Epidermal melanocyte (primary cell): ENCODE results near the gene EPG5.
"Not testable (repeated sequence)": the region's sequence is repeated elsewhere in the genome, so short reads cannot be mapped to it uniquely, and the experiment has no call there.

Experiments used
- DNase-seq: peaks from one replicate; pipeline ENCODE4 v3.0.0; 2011; ENCODE audit warnings: low spot score; ENCODE audit not compliant: insufficient read length

Gene EPG5

DNA sequence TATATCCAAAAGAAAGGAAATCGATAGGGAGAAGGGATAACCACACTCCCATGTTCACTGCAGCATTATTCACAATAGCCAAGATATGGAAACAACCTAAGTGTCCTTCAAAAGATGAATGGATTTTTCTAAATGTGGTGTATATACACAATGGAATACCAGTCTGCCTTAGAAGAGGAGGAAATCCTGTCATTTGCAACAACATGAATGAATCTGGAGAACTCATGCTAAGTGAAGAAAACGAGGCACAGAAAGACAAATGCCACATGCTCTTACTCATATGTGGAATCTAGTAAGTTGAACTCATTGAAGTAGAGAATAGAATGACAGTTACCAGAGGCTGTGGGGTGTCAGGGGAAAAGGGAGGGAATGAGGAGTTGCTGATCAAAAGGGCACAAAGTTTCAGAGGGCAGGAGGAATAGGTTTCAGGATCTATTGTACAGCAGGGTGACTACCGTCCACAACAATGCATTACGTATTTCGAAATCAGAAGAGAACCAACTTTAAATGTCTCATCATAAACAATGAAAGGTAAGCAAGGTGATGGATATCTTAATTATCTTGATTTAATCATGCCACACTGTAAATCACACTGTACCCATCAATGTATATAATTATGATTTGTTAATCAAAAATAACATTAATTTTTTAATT is 95.6 kb downstream of the EPG5 start:
- DNase-seq: no peak

- DNase-seq: no peak
Measured at GRCh38 chr18:45870419-45870818, 96.7 kb downstream of the EPG5 start.

- DNase-seq: no peak
Measured at GRCh38 chr18:45865466-45865865, 101.7 kb downstream of the EPG5 start.

GRCh38 chr18:45864081-45864480 is 103.0 kb downstream of the EPG5 start:
- DNase-seq: no peak

DNA sequence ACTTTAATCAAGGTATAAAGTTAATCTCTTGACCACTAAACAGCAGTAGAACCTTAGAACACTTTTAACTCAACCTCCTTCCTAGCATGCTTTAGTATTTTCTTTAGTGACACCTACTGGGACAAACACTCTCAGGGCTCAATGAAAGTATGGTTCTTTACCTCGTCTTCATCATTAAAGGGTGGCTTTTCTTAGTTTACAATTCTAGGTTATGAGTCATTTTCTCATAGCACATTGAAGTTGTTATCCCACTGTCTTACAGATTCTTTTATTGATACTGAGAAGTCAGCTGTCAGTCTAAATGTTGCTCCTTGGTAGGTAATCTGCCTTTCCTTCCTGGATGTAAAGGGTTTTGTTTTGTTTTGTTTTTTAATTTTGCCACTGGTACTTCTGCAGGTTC is 103.7 kb downstream of the EPG5 start:
- DNase-seq: no peak

DNA sequence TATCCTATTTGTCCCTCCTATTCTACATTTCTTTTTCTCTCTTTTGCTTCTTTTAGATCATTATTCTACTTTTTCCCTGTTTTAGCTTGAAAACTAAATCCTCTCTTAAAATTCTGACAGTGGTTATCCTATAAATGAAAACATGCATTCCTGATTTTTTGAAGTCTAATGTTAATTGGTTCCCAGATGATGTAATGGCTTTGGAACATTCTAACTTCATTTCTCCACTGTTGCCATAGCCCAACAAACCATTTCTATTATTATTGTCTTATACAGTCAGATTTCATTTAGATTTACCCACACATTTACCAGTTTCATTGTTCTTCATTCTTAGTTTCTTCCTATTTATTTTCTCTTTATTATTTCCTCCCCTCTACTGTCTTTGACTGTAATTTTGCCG is 105.2 kb downstream of the EPG5 start:
- DNase-seq: no peak

- DNase-seq: no peak
Measured at GRCh38 chr18:45860971-45861370, 106.2 kb downstream of the EPG5 start.

- no peak for DNase-seq
Measured at GRCh38 chr18:45860492-45860891, 106.6 kb downstream of the EPG5 start.

- no peak for DNase-seq
Measured at GRCh38 chr18:45859334-45859733, 107.8 kb downstream of the EPG5 start.

DNA sequence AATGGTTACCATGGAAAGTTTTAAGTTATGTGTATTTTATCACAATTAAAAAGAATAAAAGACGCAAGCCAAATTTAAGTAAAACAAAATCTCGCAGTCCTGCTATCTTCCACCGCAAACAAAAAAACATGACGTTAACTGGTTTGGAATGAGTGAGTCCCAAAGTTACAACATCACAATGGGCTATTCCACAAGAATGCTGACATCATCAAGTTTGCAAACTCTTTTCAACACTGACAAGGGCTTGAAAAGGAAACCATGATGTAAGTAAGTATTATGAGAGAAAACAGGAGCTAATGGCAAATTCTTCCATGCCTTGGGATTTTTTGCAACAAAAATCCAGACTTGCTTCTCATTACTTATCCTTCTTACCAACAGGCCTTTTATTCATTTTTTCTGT is 110.6 kb downstream of the EPG5 start:
- DNase-seq: no peak

DNA sequence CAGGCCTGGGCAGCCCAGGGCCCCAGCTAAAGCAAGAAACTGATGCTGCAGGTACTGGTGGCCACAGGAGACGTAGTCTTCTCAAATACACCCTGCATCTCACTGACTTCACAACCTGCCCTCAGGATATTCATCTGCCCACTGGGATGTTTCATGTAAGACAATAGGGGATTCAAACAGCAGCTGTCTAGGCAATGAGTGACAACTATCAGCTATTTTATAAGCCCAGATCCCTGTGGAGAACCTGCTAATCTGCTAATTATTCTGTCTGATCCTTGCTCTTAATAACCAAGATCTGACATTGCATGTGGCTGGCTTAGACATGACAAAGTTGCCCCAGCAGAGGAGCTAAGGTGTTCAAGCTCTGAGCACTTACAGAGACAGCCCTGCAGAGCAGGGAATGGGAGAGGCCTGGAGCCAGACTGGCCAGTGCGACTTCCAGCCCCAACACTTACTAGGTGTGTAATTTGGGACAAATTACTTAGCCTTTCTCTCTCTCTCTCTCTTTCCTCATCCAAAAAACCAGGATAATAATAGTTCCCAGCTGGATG is 113.0 kb downstream of the EPG5 start:
- no peak for DNase-seq

- DNase-seq: no peak
Measured at GRCh38 chr18:45852631-45853030, 114.5 kb downstream of the EPG5 start.

DNA sequence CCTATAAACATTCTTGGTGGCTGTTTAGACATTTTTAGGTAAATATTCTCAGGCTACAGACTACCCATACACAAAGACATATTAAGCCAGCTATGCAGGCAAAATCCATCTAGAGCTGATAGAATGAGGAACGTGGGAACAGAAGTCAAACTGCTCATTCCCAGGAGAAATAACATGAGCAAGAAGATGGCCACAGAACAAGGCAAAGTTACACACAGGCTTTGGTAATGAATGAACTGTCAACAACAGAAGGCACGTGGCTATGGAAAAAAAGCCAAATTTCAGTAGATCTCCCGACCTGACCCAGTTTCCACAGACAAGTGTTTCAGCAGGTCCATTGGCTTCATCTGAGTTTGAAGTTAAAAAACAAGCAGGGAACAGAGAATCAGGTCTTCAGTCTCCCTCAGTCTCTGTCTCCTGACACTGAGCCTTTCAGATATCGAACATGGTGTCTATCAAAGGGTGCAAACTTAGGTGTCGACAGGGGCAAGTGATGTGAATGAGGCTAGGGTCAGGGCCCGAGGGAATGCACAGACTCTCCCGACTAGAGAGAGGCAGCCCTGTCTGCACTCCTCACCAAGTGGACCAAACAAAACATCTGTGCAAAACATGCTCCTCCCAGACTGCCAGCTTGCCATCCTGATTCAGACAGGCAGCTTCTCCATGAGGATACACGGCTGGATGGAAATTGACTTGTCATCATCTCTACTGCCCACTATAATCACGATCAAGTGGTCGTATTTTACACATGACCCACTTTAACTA is 115.8 kb downstream of the EPG5 start:
- DNase-seq: no peak

DNA sequence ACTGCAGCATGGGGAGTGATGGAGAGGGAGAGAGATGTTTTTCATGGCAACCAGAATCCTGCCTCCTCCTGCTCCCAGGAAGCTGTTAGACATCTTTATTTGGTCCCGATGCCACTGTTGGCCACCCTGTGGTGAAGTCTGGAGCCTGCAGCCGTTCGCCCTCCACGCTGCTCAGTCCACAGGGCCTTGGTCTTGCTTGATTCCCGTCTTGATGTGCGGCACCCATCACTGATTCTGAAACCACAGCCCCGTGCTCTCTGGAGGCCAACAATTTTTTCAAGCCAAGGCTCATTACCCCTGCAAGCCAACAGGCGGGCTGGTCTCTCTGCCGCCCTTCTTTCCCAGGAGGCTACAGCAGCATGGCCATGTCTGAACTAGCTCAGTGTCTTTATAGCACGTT is 117.1 kb downstream of the EPG5 start:
- DNase-seq: no peak

GRCh38 chr18:45849529-45849928 is 117.6 kb downstream of the EPG5 start:
- no peak for DNase-seq

GRCh38 chr18:45848643-45849042 is 118.5 kb downstream of the EPG5 start:
- not testable (repeated sequence) for DNase-seq

- no peak for DNase-seq
Measured at GRCh38 chr18:45847119-45847518, 120.0 kb downstream of the EPG5 start.

GRCh38 chr18:45845410-45845809 is 121.7 kb downstream of the EPG5 start:
- DNase-seq: no peak

DNA sequence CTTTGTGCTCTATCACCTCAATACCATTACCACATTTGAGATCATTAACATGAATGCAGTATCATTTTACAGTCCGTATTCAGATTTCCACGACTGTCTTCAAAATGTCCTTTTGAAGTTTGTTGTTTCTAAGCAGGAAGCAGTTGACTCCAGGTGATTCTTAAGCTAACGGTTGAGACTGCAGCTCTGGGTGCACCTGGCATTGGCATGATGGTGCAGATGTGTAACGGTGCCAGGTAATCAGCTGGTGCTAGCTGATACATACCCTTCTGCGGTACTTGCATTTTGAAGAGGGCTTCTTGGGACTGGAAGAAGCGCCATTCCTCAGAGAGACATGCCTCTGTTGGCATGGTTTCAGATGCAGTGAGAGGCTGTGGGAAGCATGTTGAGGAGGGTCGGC is 122.2 kb downstream of the EPG5 start:
- no peak for DNase-seq

- DNase-seq: no peak
Measured at GRCh38 chr18:45843019-45843418, 124.1 kb downstream of the EPG5 start.

DNA sequence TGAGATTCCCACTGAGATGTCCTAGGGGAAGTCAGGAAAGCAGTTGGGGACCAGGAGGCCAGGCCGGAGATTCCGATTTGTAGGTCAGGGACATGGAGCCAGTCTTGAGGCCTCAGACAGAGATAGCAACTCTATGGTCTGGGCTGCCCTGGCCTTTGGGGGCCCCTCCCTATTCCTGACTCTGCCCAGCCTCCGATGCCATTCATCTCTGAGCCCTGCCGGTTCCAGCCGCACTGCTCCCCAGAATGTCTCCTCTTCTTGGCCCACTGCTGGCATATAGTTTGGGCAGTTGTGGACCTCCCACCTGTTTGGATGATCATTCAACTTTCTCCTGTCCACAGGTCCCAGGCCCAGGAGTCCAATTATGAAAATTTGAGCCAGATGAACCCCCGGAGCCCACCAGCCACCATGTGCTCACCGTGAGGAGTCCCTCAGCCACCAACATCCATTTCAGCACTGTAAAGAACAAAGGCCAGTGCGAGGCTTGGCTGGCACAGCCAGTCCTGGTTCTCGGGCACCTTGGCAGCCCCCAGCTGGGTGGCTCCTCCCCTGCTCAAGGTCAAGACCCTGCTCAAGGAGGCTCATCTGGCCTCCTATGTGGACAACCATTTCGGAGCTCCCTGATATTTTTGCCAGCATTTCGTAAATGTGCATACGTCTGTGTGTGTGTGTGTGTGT is 125.2 kb downstream of the EPG5 start:
- no peak for DNase-seq

DNA sequence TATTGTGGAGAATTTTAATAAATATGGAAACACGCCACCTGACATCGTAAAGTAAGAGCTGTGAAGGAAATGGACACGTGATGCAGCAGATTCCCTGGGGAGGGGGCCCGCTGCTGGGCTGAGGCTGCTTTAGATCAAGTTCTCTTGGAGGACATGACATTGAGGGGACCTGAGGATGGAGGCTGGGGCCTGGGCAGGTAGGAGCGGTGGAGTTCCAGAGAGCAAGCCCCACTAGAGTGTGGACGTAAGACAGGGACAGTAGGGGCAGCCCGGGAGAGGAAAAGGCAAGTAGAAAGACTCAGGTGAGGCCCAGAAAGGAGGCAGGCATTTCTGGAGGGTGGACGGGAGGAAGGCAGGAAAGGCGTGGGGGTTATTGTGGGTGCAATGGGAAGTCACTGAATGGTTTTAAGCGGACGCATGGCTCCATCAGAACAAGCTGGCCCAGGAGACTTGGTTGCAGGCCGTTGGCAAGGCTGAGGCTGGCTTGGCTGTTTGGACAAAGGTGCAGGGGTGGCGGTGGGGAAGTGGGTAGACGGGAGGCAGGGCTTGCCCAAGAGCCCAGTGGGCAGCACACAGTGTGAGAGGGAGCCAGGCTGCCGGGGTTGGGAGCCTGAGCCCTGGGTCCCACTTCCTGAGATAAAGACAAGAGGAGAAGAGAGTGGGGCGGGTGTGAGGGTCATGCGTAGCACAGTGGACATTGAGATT is 125.9 kb downstream of the EPG5 start:
- no peak for DNase-seq
